Tibial artery (tissue), 4 donors: ENCODE results near the gene NXPE1.

Experiments used
- DNase-seq, 2 donors: peaks; one replicate each; pipeline ENCODE4 v3.0.0-alpha.2; 2019
- H3K27ac ChIP-seq, 2 donors: fragments of 200-600 bp; sonication (generic) in 1 of 2; 1 replicate in 1 of 2; 2 replicates in 1 of 2; pipeline ENCODE4 v1.5.1; 2018 to 2019; ENCODE audit warnings: mild to moderate bottlenecking in 1 of 2
- H3K27me3 ChIP-seq, 2 donors: fragments of 200-600 bp; sonication (generic) in 1 of 2; one replicate each; pipeline versions ENCODE4 v1.5.1 to v1.6.0; 2016 to 2019
- H3K36me3 ChIP-seq, 3 donors: fragments of 200-600 bp; sonication (generic) in 2 of 3; one replicate each; pipeline ENCODE4 v1.5.1; 2016 to 2019; ENCODE audit warnings: mild to moderate bottlenecking in 2 of 3
- H3K4me1 ChIP-seq, 4 donors: fragments of 200-600 bp; sonication (generic) in 2 of 4; 1 replicate in 3 of 4; 2 replicates in 1 of 4; pipeline ENCODE4 v1.5.1; 2016 to 2019
- H3K4me3 ChIP-seq, 2 donors: fragments of 200-600 bp; sonication (generic) in 1 of 2; 1 replicate in 1 of 2; 2 replicates in 1 of 2; pipeline ENCODE4 v1.5.1; 2018 to 2019; ENCODE audit warnings: mild to moderate bottlenecking in 2 of 2
- H3K9me3 ChIP-seq, 3 donors: fragments of 200-600 bp; sonication (generic) in 1 of 3; one replicate each; pipeline ENCODE4 v1.5.1; 2016 to 2019
- CTCF ChIP-seq, 2 experiments: fragments of 200-600 bp in 1 of 2; fragments of 450-650 bp in 1 of 2; IDR thresholded peaks; one replicate each; pipeline ENCODE4 v1.5.1; 2017 to 2019; ENCODE audit warnings: antibody characterized with exemption in 2 of 2, mild to moderate bottlenecking in 1 of 2, moderate library complexity in 1 of 2
- intact Hi-C: fragments of 100-400 bp; cut with DNase I; formaldehyde crosslinking; loops from one replicate; pipeline ENCODE4 v1.15.0; 2023; ENCODE audit warnings: low total_unique reads

NXPE1 gene

GRCh38 chr11:114595571-114595970, 35.9 kb upstream of the NXPE1 start, which contains the start of gene NXPE4:
TSS of gene NXPE4 (minus strand) at chr11:114595786. CDS start at chr11:114594759, 1,027 bp downstream.
- Histone ChIP-seq H3K4me1 (no peaks in the 10 kb centered on the region), H3K36me3 (no peaks in the 10 kb centered on the region), H3K27me3 (no peaks in the 10 kb centered on the region), H3K4me3 (no peak within 1 kb of the TSS), H3K27ac (no peak within 1 kb of the TSS), H3K9me3 (no peaks in the 10 kb centered on the region)
- intact Hi-C loops = no loop called here
- TF ChIP-seq CTCF (IDR thresholded peaks at IDR 0.05) = no peak
- no peak for DNase-seq

GRCh38 chr11:114594703-114595102, 35.0 kb upstream of the NXPE1 start:
- no peak for DNase-seq
- Histone ChIP-seq H3K9me3 (no peaks in the 10 kb centered on the region), H3K27me3 (no peaks in the 10 kb centered on the region), H3K4me3 (no peak overlapping the region), H3K36me3 (no peaks in the 10 kb centered on the region), H3K27ac (no peak overlapping the region), H3K4me1 (no peaks in the 10 kb centered on the region)
- no peak for TF ChIP-seq CTCF (IDR thresholded peaks at IDR 0.05)
- intact Hi-C loops = no loop called here

GRCh38 chr11:114587398-114587953, 27.8 kb upstream of the NXPE1 start:
- peaks cover 0 to 11% (median 0%) of the 10 kb centered on the region in 3 donors for H3K36me3 ChIP-seq
- intact Hi-C loops = no loop called here
- peaks cover 6 to 42% (median 23%) of the 10 kb centered on the region in 3 donors for H3K9me3 ChIP-seq
- TF ChIP-seq CTCF (IDR thresholded peaks at IDR 0.05) = no peak
- no peak overlapping the region for H3K4me3 ChIP-seq
- H3K27ac ChIP-seq = no peak overlapping the region
- DNase-seq = no peak
- H3K4me1 ChIP-seq = no peaks in the 10 kb centered on the region
- no peaks in the 10 kb centered on the region for H3K27me3 ChIP-seq

GRCh38 chr11:114586797-114587196, 27.1 kb upstream of the NXPE1 start:
- H3K4me3 ChIP-seq = no peak overlapping the region
- intact Hi-C loops = no loop called here
- H3K27me3 ChIP-seq = no peaks in the 10 kb centered on the region
- DNase-seq = no peak
- peaks cover 0 to 11% (median 0%) of the 10 kb centered on the region in 3 donors for H3K36me3 ChIP-seq
- no peak overlapping the region for H3K27ac ChIP-seq
- H3K4me1 ChIP-seq = no peaks in the 10 kb centered on the region
- no peak for TF ChIP-seq CTCF (IDR thresholded peaks at IDR 0.05)
- peaks cover 6 to 42% (median 23%) of the 10 kb centered on the region in 3 donors for H3K9me3 ChIP-seq

- no peaks in the 10 kb centered on the region for H3K27me3 ChIP-seq
- intact Hi-C loops = no loop called here
- no peak for DNase-seq
- no peaks in the 10 kb centered on the region for H3K4me1 ChIP-seq
- no peak overlapping the region for H3K4me3 ChIP-seq
- H3K27ac ChIP-seq = no peak overlapping the region
- peaks cover 0 to 20% (median 4%) of the 10 kb centered on the region in 3 donors for H3K9me3 ChIP-seq
- no peaks in the 10 kb centered on the region for H3K36me3 ChIP-seq
- no peak for TF ChIP-seq CTCF (IDR thresholded peaks at IDR 0.05)
Measured at GRCh38 chr11:114571712-114572111, 12.0 kb upstream of the NXPE1 start.

GRCh38 chr11:114569801-114570200, 10.1 kb upstream of the NXPE1 start:
- intact Hi-C loops = no loop called here
- Histone ChIP-seq H3K4me1 (no peaks in the 10 kb centered on the region), H3K4me3 (no peak overlapping the region), H3K27ac (no peak overlapping the region), H3K9me3 (peaks cover 0 to 4% (median 4%) of the 10 kb centered on the region in 3 donors), H3K27me3 (no peaks in the 10 kb centered on the region), H3K36me3 (no peaks in the 10 kb centered on the region)
- no peak for DNase-seq
- no peak for TF ChIP-seq CTCF (IDR thresholded peaks at IDR 0.05)
